CMK (cell line): ENCODE results near the gene ABLIM2.

Source experiments
- DNase-seq: peaks from one replicate; pipeline ENCODE4 v3.0.0-alpha.2; 2010; ENCODE audit warnings: low read depth

The ABLIM2 gene

DNA sequence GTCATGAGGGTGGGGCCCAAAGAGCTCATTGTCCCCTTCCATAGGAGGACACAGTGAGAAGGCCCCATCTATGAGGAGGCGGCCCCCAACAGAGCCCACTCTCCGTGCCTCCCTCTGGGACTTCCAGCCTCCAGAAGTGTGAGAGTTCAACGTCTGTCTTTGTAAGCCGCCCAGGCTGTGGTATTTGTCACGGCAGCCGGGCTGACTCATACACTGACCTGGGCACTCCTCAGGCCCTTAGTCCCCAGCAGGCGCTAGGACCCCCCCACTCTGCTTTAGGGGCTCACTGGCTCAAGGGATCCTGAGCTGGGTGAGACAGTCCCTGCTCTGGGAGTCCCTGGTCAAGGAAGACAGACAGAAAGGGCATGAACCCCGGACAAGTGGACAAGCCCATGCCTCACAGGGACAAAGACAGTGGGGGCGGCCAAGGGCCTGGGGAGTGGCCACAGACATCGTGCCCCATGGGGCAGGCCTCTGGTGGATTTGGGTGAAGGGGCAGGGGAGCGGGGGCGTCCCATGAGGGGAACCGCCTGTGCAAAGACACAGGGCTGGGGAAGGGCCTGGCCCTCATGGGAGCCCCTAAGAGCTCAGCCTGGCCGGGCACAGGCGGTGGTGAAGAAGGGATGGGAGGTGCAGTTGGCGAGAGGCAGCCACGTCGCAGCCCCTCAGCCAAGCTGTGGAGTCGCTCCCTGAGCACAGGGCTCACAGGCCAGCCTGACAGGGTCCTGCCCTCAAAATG lies 21.5 kb downstream of the ABLIM2 start:
- DNase-seq: no peak

DNA sequence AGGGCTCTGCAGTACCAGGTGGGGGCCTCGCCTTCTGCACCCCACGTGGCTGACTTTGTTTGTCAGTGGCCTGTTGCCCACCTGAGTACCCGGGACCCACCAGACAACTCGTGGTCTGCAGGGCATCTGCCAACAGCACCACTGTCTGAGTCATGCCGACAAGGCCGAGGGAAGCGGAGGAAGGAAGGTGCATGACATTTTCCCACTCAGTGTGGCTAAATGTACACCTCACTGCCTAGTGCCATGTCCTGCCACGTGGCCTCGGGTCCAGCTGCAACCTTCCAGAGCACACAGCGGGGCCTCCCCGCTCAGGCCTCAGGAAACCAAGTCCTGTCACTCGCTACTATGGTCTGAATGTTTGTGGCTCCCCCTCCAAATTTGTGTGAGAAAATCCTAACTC lies 22.1 kb downstream of the ABLIM2 start:
- no peak for DNase-seq

DNA sequence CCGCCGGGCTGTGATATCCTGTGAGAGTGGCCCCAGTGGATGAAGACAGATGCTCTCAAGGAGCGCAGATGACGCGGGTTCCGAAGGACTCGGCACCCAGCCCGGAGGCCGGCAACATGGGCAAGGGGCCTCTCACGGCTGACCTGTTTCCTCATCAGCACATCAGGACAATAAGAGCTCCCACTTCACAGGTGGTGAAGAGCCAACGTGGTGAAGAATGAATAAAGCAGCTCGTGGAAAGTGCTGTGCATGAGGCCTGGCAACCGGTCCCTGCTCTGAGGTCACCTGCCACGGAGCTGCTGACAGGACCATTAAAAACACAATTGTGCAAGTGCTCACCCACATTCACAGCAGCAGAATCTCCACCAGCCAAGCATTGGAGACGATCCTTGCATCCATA lies 22.9 kb downstream of the ABLIM2 start:
- no peak for DNase-seq

DNA sequence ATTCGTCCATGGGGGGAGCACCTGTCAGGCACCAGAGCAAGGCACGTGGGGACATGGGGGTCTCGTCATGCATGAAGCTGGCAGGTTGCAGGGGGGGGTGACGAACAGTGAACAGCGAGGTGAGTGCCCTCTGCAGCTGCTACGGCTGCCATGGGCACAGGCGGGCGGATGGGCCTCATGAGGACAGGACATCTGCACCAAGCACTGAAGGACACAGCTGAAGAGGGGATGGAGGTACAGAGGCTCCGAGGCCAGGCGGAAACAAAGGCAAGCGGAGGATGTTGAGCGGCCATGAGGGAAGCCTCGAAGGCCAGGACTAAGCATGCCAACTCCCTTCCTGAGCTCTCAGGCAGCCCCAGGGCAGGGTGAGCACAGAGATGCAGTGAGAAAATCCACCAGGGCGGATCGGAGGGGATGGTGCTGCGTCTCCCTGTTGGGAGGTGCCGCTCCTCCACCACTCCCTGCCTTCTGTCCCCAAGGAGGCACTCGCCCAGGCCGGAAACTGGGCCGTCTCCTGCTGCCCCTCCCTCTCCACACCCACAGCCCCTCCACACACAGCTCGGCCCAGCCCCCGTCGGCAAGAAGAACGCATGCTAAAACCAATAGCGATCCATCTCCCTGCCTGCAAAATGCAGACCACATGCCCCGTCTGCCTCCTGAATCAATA lies 24.6 kb downstream of the ABLIM2 start:
- no peak for DNase-seq

DNA sequence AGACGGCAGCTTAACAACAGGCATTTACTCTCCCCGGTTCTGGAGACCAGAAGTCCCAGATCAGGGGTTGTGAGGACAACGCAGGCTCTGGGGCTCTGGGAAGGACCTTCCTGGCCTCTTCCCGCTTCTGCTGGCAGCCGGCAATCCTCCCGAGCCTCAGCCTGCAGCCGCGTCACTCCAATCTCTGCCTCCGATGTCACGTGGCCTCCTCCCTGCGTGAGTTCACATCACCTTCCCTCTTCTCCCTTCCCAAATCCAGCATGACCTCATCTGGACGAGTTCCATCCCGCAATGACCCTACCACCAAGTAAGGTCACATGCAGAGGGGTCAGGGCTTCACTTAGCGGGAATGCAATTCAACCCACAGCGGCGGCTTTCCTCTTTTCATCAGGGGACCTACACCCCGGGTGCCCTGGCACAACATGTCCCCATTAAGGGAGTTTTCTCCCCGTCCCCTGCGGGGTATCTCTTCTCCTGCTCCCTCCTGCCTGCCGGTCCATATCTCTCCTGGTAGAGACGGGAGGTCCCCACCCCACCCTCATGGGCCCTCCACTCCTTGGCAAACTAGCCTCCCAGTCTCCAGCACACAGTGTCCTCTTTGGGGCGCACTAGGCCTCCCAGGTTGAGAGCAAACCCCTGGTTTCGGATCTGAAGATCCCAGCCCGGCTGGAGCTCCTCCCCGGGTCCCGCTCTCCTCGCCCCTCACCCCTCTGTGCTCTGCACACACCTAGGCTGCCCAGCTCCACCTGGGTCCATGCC lies 25.5 kb downstream of the ABLIM2 start:
- DNase-seq: no peak

DNA sequence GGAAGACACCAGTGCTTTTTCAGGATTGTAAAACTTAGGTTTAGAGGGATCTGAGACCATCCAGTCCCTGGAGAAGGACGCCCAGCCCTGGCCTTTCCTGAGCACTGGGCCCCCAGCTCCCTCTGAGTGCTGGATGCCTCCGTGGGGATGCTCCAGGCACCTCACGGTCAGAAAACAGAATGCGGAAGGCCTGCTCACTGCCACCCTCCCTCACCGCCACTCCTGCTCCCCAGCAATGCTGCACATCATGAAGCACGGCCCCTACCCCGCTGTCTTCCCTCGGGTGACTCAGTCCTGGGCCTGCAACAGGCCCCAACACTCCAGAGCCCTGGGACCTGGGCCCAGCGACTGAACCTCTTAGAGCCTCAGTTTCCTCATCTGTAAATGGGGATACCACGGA lies 26.2 kb downstream of the ABLIM2 start:
- no peak for DNase-seq

DNA sequence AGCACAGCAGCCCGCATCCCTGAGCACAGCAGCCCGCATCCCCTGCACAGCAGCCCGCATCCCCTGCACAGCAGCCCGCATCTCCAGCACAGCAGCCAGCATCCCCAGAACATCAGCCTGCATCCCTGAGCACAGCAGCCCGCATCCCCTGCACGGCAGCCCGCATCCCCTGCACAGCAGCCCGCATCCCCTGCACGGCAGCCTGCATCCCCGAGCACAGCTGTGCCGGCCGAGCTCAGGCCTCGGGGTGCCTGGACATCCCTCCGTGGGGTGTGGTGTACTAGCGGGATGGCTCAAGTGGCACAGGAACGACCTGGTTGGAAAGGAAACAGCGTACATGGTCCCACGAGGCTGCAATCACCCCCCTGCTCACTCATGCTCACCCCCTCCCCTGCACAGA lies 26.8 kb downstream of the ABLIM2 start:
- no peak for DNase-seq

DNA sequence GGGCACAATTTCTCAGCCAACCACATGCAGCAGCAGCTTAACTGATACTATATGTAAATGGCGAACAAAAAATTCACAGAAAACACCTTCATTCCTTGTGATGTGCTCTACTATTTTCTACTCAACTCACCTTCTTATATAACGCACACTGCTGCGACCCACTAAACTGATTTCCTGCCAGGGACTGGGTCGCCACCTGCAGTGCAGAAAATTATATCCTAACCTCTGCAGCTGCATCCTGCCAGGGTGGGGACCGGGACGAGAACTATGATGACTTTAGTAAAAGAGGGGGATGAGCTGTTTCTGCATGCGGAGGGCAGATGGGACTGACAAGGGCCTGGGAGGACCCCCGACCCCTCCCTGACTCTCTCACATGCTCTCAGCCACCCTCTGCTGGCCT lies 27.4 kb downstream of the ABLIM2 start:
- no peak for DNase-seq

DNA sequence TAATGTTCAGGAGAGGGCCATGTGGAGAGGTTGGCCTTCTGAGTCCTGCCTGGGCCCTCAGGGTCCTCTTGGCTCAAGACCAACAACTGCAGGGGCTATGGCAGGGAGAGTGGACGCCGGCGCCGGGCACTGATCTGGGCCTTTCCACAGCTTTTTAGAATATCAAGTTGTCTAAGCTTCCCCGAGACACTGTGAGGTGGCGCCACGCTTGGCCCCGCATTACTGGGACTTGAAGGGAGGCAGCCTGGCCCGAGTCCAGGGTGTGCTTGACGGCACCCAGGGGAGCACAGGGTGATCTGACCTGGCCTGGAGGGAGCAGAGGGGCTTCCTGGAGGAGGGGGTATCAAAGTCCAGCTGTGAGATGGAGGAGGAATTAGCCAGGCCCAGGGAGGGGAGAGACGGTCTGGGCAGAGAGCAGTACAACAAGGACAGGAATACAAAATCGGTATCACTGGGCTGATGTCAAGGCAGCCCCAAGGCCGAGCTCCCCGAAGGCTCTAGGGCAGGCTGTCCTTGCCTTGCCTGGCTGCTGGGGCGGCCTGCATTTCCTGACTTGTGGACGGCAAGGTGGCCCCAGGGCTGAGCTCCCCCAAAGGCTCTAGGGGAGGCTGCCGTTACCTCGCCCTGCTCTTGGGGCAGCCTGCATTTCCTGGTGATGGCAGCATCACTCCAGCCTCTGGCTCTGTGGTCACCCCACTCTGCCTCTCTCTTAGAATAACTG lies 28.1 kb downstream of the ABLIM2 start:
- no peak for DNase-seq

DNA sequence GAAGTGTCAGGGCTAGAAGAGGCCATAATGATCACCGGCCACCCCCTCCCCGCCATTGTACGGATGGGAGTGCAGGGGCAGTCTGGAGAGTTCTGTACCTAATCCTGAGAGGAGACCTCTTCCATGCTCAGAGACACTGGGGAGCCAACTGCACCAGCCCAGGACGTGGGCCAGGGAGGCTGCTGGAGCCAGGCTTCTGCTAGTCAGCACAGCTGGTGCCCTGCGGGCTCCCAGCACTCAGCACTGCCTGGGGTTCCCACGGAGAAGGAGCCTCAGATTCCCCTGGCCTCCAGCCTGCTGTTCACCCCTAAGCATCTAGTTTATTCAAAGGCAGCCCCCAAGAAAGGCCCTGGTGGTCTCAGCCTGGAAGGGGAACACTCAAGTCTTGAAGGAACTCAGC lies 28.8 kb downstream of the ABLIM2 start:
- DNase-seq: no peak

DNA sequence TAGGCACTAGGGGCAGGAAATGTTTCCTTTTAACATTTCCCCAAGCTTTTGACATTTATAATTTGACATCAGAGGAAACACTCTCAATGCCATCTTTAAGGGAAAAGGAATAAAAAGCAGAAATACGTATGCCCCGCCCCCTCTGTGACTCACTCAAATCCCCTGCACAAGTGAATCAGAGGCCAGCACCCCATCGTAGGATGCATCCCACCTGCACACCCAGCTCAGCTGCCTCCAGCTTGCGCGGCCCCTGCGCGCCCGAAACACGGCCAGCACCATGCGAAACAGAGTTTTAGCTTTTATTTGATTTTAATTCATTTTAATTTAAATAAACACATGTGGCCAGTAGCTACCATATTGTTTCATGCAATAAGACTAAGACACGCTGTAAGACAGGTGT lies 29.5 kb downstream of the ABLIM2 start:
- no peak for DNase-seq

DNA sequence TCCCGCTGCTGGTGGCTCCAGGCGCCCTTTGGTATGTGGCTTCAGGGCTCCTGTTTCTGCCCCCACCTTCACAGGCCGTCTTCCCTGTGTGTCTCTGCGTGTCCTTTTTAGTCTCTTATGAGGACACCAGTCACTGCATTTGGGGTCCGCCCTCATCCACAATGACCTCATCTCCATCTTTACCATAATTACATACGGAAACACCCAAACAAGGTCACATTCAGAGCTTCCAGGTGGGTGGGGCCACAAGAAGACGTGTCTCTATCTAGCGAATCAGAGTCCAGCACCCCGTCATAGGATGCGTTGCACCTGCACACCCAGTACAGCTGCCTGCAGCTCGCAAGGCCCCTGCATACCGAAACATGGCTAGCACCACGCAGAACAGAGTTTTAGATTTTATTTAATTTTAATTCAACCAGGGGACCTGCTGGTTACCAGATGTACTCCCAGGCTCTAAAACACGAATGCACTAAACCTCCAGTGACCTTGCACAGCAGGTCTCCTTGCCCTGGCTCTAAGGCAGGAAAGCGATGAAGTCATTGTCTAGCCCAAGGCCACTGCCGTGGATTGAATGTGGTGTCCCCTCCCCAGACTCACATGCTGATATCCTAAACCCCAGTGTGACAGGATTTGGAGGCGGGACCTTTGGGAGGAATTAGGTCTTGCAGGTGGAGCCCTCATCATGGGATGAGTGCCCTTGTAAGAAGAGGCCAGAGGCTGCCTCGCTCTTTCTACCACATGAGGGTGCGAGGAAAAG lies 30.3 kb downstream of the ABLIM2 start:
- no peak for DNase-seq

DNA sequence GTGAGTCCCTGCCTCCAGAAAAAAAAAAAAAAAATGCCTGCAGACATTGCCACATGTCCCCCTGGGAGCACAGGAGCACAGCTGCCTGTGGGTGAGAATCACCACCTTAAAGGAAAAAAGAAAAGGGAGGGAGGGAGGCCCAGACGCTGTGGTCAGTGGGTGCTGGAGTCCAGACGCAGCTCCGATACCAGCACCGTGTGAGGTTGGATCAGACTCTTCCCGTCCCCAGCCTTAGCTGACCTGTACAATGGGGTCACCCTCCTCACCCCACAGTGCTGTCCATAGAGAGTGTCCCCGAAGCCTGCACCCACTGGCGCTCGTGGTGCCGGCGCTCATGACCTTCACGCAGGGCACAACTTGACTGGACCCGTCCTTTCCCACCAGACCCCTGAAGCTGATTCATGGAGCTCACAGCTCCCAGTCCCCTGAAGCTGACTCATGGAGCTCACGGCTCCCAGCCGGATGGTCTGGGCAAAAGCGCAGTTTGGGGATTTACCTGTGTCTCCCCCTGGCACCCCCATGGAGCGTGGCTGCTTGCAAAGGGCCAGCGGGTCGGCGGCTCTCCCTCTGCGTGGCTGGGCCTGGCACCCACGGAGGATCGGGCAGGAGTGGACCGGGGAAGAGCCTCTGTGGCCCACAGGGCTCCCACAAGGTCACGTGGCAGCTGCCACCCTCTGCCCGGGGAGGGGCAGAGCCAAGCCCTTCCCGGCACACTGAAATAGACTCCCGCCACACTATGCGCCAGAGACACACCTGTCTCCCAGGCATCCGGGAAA lies 31.4 kb downstream of the ABLIM2 start:
- no peak for DNase-seq

DNA sequence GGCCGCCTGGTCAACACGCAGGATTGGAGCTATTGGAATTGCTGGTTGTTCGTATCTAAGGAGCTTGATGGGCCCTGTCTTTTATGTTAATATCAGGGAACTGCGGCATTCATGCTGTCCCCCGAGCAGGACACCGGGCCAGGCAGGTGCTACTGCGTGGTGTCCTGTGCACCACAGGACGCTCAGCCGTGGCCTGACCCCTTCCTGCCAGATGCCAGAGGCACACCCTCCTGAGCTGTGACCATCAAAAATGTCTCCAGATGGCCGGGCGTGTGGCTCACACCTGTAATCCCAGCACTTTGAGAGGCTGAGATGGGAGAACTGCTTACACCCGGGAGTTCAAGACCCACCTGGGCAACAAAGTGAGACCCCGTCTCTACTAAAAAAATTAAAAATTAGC lies 32.1 kb downstream of the ABLIM2 start:
- DNase-seq: no peak

DNA sequence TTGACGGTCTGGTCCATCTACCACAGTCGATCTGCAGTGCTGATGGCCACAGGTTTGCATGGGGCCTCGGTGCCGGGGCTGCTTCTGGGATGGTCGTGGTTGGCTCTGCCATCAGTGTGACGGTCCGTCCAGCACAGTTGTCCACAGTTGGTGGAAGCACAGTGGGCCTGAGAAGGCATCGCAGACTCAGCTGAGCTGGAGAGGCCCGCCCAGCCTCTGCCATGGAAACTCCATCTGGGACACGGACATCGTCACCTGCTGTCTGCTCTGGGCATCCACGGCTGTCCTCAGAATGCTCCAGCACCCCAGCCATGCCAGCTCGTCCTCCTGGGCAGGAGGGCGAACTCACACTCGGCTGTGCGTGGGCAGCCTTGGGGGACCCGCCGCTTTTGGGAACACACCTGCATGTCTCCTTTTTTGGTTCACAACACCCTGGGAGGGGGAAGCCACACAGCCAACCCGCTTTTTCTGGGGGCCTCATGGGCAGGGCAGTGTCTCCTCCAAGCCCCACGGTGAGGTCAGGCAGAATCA lies 33.0 kb downstream of the ABLIM2 start:
- no peak for DNase-seq

DNA sequence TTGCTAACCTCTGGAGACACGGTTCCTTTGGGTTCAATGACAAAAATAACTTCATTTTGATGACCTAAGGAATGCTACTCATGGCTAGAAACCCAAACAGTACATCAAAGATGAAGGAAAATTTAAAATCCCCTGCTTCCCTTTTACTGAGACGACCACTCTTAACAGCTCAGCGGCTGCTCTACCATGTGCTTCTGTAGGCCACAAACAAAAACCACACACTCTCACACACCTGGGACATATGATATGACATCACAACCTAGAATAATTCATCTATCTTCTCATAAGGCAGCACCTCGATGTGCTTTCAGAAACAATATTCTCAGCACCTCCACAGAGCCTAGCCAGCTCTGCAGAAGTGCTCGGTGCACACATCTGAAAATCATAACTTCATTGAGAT lies 34.7 kb downstream of the ABLIM2 start:
- no peak for DNase-seq

DNA sequence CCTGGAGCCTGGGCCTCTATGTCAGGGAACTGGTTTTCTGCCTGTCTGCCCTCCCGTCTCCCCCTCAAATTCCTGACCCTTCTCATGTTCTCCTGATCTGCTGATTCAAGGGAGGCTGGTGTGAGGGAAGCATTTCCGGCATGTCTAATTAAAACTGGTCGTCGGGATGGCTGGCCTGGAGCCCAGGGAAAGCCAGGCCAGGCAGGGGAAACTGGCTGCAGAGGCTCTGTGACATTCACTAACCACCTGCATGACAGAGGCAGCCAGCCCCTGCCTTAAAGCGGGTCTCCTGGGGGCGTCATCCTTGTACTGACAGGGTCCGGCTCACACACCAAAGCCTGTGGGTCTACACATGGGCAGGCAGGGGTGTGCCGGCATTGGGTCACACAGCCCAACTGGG lies 35.2 kb downstream of the ABLIM2 start:
- DNase-seq: no peak

DNA sequence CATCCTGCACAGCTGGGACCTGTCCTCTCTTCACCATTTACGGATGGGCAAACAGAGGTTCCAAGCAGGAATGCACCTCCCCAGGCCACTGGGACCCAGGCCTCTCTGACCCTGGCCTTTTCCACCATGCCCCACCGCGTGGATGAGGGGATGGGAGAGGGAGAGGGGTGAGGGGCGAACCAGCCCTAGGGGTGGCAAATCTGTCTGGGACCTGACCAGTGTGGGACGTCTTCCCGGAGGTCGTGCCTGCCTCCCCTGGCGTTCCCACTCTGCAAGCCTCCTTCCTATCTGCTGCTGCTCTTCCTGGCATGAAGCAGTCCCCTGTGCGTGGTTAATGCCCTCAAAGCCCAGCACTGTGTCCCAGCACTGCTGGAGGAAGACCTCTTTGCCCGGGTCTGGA lies 35.9 kb downstream of the ABLIM2 start:
- DNase-seq: no peak

DNA sequence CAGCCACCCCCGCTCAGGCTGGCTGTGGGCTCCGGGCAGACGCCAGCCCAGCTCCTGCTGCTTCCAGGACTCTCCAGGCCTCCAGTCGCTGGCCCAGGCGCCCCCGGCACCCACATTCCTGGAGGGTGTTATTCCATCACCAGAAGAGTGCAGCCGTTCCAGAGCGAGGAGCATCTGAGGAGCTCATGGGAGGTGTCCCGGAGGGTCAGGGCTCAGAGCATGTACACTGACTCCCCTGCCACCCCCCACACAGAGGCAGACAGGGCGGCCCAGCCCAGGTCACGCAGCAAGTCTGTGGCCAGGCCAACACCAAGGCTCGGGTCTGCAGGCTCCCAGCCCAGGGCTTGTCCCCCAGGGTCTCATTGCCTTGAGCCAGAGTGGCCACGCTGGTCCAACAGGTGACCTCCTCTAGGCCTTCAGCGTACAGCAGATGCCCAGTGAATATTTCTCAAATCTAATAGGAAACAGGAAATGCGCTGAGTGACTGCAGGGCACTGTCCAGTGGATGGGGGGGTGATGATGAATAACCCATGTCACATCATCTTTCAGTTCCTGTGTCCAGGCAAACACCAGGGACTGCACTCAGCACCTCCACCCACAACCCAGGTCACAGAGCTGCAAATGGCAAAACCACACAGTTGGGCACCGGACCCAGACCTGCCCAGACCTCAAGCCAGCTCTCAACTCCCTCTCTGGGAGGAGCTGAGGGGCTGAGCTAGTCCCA lies 37.2 kb downstream of the ABLIM2 start:
- DNase-seq: no peak

DNA sequence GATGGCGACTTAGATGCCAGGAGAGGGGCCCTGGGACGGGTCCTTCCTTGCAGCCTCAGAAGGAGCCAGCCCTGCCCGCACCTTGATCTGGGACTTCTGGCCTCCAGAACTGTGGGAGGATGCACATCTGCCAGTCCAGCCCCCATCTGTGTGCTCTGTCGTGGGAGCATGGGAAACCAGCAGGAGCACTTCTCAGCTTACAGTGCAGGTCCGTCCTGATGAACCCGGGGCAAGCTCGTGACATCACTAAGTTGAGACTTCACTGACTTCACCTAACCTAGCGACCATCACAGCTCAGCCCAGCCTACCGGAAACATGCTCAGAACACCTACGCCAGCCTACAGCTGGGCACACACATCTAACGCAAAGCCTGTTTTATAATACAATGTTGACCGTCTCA lies 38.1 kb downstream of the ABLIM2 start:
- no peak for DNase-seq
